C4-2B (cell line): Measurements from ENCODE around the gene GABRA5.

Experiments
- H3K27ac ChIP-seq: fragments of 450-650 bp; 2 replicates; pipeline ENCODE4 v1.5.1; 2017
- ZFX ChIP-seq: fragments of 450-650 bp; IDR thresholded peaks from 2 replicates; pipeline ENCODE4 v1.6.1; 2017
- TF ChIP-seq, protein P1 (sequence below): fragments of 450-650 bp; conservative IDR thresholded peaks from 2 replicates; pipeline ENCODE4 v1.5.1; 2017; ENCODE audit warnings: mild to moderate bottlenecking

Gene GABRA5

DNA sequence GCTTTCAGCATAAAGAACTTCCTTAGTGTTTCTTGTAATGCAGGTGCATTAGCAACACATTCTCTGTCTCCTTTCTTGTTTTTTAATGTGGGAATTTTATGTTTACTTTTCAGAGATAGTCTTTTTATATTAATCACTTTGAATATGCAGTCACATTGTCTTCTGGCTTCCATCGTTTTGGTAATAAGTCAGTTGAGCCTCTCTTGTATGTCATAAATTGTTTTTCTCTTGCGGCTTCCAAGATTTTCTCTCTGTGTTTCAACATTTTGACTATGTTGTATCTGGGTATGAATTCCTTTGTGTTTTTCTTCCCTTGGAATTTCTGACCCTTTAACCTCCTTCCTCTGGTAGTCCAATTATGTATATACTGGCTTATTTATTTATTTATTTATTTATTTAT is 129.4 kb downstream of the GABRA5 start:
- no peak overlapping the region for H3K27ac ChIP-seq

More for the DNA sequence above, 129.4 kb downstream of the GABRA5 start:
- TF ChIP-seq, protein P1, sequence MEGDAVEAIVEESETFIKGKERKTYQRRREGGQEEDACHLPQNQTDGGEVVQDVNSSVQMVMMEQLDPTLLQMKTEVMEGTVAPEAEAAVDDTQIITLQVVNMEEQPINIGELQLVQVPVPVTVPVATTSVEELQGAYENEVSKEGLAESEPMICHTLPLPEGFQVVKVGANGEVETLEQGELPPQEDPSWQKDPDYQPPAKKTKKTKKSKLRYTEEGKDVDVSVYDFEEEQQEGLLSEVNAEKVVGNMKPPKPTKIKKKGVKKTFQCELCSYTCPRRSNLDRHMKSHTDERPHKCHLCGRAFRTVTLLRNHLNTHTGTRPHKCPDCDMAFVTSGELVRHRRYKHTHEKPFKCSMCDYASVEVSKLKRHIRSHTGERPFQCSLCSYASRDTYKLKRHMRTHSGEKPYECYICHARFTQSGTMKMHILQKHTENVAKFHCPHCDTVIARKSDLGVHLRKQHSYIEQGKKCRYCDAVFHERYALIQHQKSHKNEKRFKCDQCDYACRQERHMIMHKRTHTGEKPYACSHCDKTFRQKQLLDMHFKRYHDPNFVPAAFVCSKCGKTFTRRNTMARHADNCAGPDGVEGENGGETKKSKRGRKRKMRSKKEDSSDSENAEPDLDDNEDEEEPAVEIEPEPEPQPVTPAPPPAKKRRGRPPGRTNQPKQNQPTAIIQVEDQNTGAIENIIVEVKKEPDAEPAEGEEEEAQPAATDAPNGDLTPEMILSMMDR = no peak
- no peak for TF ChIP-seq ZFX
